Hepatocyte (in vitro differentiated cells): Measurements from ENCODE around the gene TNNT2.

Experiments
- CTCF ChIP-seq: fragments of 200-600 bp; sonication (generic); IDR thresholded peaks from 2 replicates; pipeline ENCODE4 v1.5.1; 2016; ENCODE audit warnings: antibody characterized with exemption, mild to moderate bottlenecking; ENCODE audit not compliant: poor library complexity
- EZH2 ChIP-seq: fragments of 200-600 bp; sonication (generic); IDR thresholded peaks from 2 replicates; pipeline ENCODE4 v1.6.1; 2016; ENCODE audit warnings: antibody characterized with exemption, mild to moderate bottlenecking, borderline replicate concordance

- TF ChIP-seq CTCF (no peak), EZH2 (no peak)
These were observed 48.9 kb downstream of the TNNT2 start for GRCh38 chr1:201328576-201328975.
